Activated B cell treated with CpG ODN at 0.5 μM for 24 hours (primary cell): Measurements from ENCODE around the gene PAX5. TPM values are rescaled to one million over a fixed set of nuclear protein-coding genes. Genes with fewer than 3 reads are reported as not detected.

Source experiments
- ATAC-seq: fragments of 200-7000 bp; cut with Tn5 transposase; one replicate; pipeline ENCODE4 v1.10.0; 2021; ENCODE audit warnings: low read depth, mild to moderate bottlenecking, moderate library complexity
- CTCF ChIA-PET: fragments of 350-600 bp; sonication (Branson Sonifier 250); formaldehyde crosslinking; loops from one replicate; lab custom pipeline; 2021; ENCODE audit warnings: antibody characterized with exemption; lab: Charles Lee
- POLR2A ChIA-PET: fragments of 350-600 bp; sonication (Branson Sonifier 250); formaldehyde crosslinking; loops from one replicate; lab custom pipeline; 2021; ENCODE audit warnings: antibody characterized with exemption; lab: Charles Lee
- DNase-seq: peaks from one replicate; pipeline ENCODE4 v3.0.0; 2022
- H3K27ac Mint-ChIP-seq: one replicate; pipeline ENCODE4 v1.8.0; 2020; ENCODE audit warnings: mixed read lengths
- H3K27me3 Mint-ChIP-seq: one replicate; pipeline ENCODE4 v1.8.0; 2021; ENCODE audit warnings: mixed read lengths
- H3K36me3 Mint-ChIP-seq: one replicate; pipeline ENCODE4 v1.8.0; 2021; ENCODE audit warnings: low read depth, mixed read lengths
- H3K4me1 Mint-ChIP-seq: one replicate; pipeline ENCODE4 v1.8.0; 2021; ENCODE audit warnings: mixed read lengths
- H3K4me3 Mint-ChIP-seq: one replicate; pipeline ENCODE4 v1.8.0; 2020; ENCODE audit warnings: mild to moderate bottlenecking, mixed read lengths
- H3K9me3 Mint-ChIP-seq: one replicate; pipeline ENCODE4 v1.8.0; 2020; ENCODE audit warnings: mixed read lengths
- CTCF ChIP-seq: fragments of 200-600 bp; IDR thresholded peaks from one replicate; pipeline ENCODE4 v1.8.0; 2022; ENCODE audit warnings: antibody characterized with exemption, mild to moderate bottlenecking
- intact Hi-C: fragments of 100-400 bp; cut with micrococcal nuclease; formaldehyde crosslinking; loops from one replicate; pipeline ENCODE4 v1.15.1; 2024
- total RNA-seq: library from RNA; stranded (reverse); gene quantifications from 2 replicates; pipeline ENCODE4 v1.2.3, GENCODE V29; 2022

The PAX5 gene
- total RNA-seq, 1 donor from 2014 or later, result 619 TPM

DNA sequence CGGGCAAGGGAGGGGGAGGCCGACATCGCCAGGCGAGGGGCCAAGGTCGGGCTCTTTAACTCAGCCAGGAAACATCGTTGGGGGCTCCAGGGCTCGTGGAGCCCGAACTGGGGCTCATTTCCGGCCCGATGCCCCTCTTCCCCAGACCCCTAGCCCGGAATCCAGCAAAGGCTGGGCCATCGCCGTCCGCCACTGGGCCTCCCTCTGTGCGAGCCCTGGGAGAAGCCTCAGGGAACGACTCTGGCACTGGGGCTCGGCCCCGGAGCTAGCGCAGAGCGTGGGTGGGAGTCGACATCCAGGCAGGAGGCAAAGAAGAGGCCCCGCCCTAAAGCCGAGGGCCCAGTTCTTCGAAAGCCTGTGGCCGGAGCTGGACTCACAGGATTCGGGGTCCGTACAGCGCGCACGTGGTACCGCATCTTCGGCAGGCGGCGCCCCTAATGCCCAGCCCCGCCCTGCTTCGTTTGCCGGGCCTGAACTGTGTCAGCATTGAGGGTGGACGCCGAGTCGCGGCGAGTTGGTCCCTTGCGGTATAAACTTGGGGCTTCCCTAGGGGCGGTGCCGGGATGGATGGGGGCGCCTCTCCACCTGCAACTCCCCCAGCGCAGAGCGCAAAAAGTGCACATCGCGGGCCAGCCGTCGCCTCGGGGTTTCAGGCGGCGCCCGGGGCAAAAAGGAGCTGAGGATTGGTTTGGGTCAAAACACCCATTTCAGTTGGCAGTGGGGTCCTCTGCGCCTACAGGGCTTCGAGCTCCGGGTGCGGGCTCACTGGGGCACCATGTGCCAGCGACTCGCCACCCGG, 3.6 kb upstream of the PAX5 start:
- Mint-ChIP-seq H3K4me3 (peak overlapping the region; percentile 90), H3K27ac (peak overlapping the region; percentile 96), H3K9me3 (no peaks in the 10 kb centered on the region), H3K27me3 (no peaks in the 10 kb centered on the region), H3K36me3 (peaks cover 38% of the 10 kb centered on the region), H3K4me1 (peaks cover 57% of the 10 kb centered on the region)
- DNase-seq (peak; percentile 56), ATAC-seq (no peak)
- ChIA-PET CTCF (interaction anchor here (0.9 to 5.4 kb wide), 9 partner anchors 12 to 336 kb away, joined by 3 to 25 read pairs (median 7); no protein-coding TSS in a partner anchor), POLR2A (interaction anchor here (0.6 to 6.6 kb wide), 51 partner anchors 8 to 554 kb away, joined by 3 to 175 read pairs (median 6); partner anchors contain the start of genes FBXO10, TOMM5, ZBTB5 and ZCCHC7)
- no peak for TF ChIP-seq CTCF
- intact Hi-C loops, result loop anchor here (1.0 to 2.0 kb wide), 4 partner anchors 10 to 287 kb away; no protein-coding TSS in a partner anchor

- Mint-ChIP-seq H3K9me3 (no peaks in the 10 kb centered on the region), H3K27ac (peak overlapping the region; percentile 96), H3K4me3 (peak overlapping the region; percentile 90), H3K36me3 (peaks cover 44% of the 10 kb centered on the region), H3K4me1 (peaks cover 65% of the 10 kb centered on the region), H3K27me3 (no peaks in the 10 kb centered on the region)
- CTCF ChIA-PET, result interaction anchor here (0.9 to 5.4 kb wide), 7 partner anchors 11 to 336 kb away, joined by 3 to 25 read pairs (median 7); no protein-coding TSS in a partner anchor
- no peak for TF ChIP-seq CTCF
- DNase-seq (peak; percentile 65), ATAC-seq (peak; percentile 31)
- POLR2A ChIA-PET, result interaction anchor here (0.6 to 6.6 kb wide), 51 partner anchors 9 to 539 kb away, joined by 3 to 175 read pairs (median 6); partner anchors contain the start of genes FBXO10, ZBTB5 and ZCCHC7
- intact Hi-C loops, result loop anchor here (1.0 to 2.0 kb wide), 5 partner anchors 10 to 287 kb away; no protein-coding TSS in a partner anchor
Measured at GRCh38 chr9:37036776-37037502, 2.9 kb upstream of the PAX5 start.

- peaks cover 70% of the 10 kb centered on the region for H3K4me1 Mint-ChIP-seq
- ChIA-PET CTCF (interaction anchor here (1.3 to 5.4 kb wide), 4 partner anchors 85 to 292 kb away, joined by 3 to 25 read pairs (median 11); no protein-coding TSS in a partner anchor), POLR2A (interaction anchor here (0.9 to 6.6 kb wide), 31 partner anchors 10 to 429 kb away, joined by 3 to 175 read pairs (median 13); partner anchors contain the start of genes ZBTB5 and ZCCHC7)
- H3K27ac Mint-ChIP-seq, result peak overlapping the region; percentile 96
- intact Hi-C loops, result loop anchor here (1.0 to 2.0 kb wide), 2 partner anchors 151 to 160 kb away; no protein-coding TSS in a partner anchor
- no peak for TF ChIP-seq CTCF
- no peaks in the 10 kb centered on the region for H3K27me3 Mint-ChIP-seq
- no peaks in the 10 kb centered on the region for H3K9me3 Mint-ChIP-seq
- DNase-seq (no peak), ATAC-seq (peak; percentile 6)
- H3K36me3 Mint-ChIP-seq, result peaks cover 49% of the 10 kb centered on the region
- H3K4me3 Mint-ChIP-seq, result peak overlapping the region; percentile 90
Measured at GRCh38 chr9:37036371-37036775, 2.3 kb upstream of the PAX5 start.

DNA sequence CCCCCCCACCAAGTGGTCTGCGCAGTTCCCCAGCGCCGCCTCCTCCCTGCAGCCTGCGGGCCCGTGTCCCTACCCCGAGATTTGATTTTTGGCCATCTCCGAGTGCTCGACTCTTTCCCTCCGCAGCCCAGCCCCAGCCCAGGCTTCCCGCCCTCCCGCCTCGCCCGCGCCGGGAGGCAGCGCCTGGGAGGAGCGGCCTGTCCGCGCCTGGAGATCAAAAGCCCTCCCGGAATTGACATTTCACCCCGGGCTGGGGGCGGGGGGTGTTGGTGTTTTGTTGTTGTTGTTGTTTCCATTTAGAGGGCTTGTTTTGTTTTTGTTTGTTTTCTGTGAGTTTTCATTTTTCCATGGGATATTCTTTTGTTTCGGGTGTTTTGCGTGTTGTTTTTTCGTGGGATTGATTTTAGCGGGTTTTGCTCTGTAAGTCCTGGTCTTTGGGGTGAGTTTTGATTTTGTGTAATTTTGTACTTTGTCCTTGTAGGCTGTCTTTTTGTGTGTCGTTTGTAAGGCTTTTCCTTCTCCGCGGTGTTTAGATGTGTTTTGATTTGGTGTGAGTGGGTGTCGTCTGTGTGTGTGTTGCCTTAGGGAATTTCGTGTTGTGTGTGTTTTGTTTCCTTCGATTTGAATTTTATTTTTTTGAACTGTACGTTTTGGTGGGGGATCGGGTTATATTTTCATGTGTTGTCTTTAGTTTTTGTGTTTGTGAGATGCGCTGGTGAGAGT, 1.7 kb upstream of the PAX5 start:
- ChIA-PET CTCF (interaction anchor here (1.0 to 5.4 kb wide), 6 partner anchors 86 to 293 kb away, joined by 4 to 25 read pairs (median 6); no protein-coding TSS in a partner anchor), POLR2A (interaction anchor here (0.7 to 6.6 kb wide), 34 partner anchors 10 to 371 kb away, joined by 3 to 175 read pairs (median 12); partner anchors contain the start of gene ZCCHC7)
- Mint-ChIP-seq H3K27me3 (no peaks in the 10 kb centered on the region), H3K27ac (peak overlapping the region; percentile 96), H3K4me3 (peak overlapping the region; percentile 90), H3K36me3 (peaks cover 51% of the 10 kb centered on the region), H3K9me3 (no peaks in the 10 kb centered on the region), H3K4me1 (peaks cover 70% of the 10 kb centered on the region)
- TF ChIP-seq CTCF, result no peak
- peak; percentile 47 for DNase-seq
- ATAC-seq, result no peak
- intact Hi-C loops, result loop anchor here (1.0 to 2.0 kb wide), 3 partner anchors 151 to 273 kb away; no protein-coding TSS in a partner anchor
